Measurements from ENCODE around the gene DYNC1H1.

DYNC1H1 gene

GRCh38 chr14:101961746-101962502, 2.4 kb upstream of the DYNC1H1 start:
- in situ Hi-C loops (cut with HindIII; ENCODE audit: low sequenced_read_pairs), result loop anchor here (25.0 kb wide), 1 partner anchor 250 kb away; no protein-coding TSS in a partner anchor

GRCh38 chr14:101962503-101962874, 1.9 kb upstream of the DYNC1H1 start:
- in situ Hi-C loops (cut with HindIII; ENCODE audit: low sequenced_read_pairs), result loop anchor here (25.0 kb wide), 1 partner anchor 250 kb away; no protein-coding TSS in a partner anchor

GRCh38 chr14:101963052-101963451, 1.3 kb upstream of the DYNC1H1 start:
- in situ Hi-C loops (cut with HindIII; ENCODE audit: low sequenced_read_pairs), result loop anchor here (25.0 kb wide), 1 partner anchor 251 kb away; no protein-coding TSS in a partner anchor

- in situ Hi-C loops (cut with HindIII; ENCODE audit: low sequenced_read_pairs), result loop anchor here (25.0 kb wide), 1 partner anchor 251 kb away; no protein-coding TSS in a partner anchor
Observed at GRCh38 chr14:101963656-101964296, 597 bp upstream of the DYNC1H1 start.

GRCh38 chr14:101965181-101965544, 790 bp downstream of the DYNC1H1 start:
- in situ Hi-C loops (cut with HindIII; ENCODE audit: low sequenced_read_pairs), result loop anchor here (25.0 kb wide), 1 partner anchor 253 kb away; no protein-coding TSS in a partner anchor

GRCh38 chr14:101965770-101966722, 1.7 kb downstream of the DYNC1H1 start:
- in situ Hi-C loops (cut with HindIII; ENCODE audit: low sequenced_read_pairs), result loop anchor here (25.0 kb wide), 1 partner anchor 254 kb away; no protein-coding TSS in a partner anchor

- in situ Hi-C loops (cut with HindIII; ENCODE audit: low sequenced_read_pairs), result loop anchor here (25.0 kb wide), 1 partner anchor 254 kb away; no protein-coding TSS in a partner anchor
Observed at GRCh38 chr14:101966742-101967141, 2.4 kb downstream of the DYNC1H1 start.

- in situ Hi-C loops (cut with HindIII; ENCODE audit: low sequenced_read_pairs), result loop anchor here (25.0 kb wide), 1 partner anchor 256 kb away; no protein-coding TSS in a partner anchor
Observed at GRCh38 chr14:101968186-101968585, 3.8 kb downstream of the DYNC1H1 start.

- in situ Hi-C loops (cut with HindIII; ENCODE audit: low sequenced_read_pairs), result loop anchor here (25.0 kb wide), 1 partner anchor 257 kb away; no protein-coding TSS in a partner anchor
Observed at GRCh38 chr14:101969481-101969880, 5.1 kb downstream of the DYNC1H1 start.

GRCh38 chr14:101970830-101971400, 6.5 kb downstream of the DYNC1H1 start:
- in situ Hi-C loops (cut with HindIII; ENCODE audit: low sequenced_read_pairs), result loop anchor here (25.0 kb wide), 1 partner anchor 259 kb away; no protein-coding TSS in a partner anchor

- in situ Hi-C loops (cut with HindIII; ENCODE audit: low sequenced_read_pairs), result loop anchor here (25.0 kb wide), 1 partner anchor 259 kb away; no protein-coding TSS in a partner anchor
Observed at GRCh38 chr14:101971458-101971857, 7.1 kb downstream of the DYNC1H1 start.

- in situ Hi-C loops (cut with HindIII; ENCODE audit: low sequenced_read_pairs), result loop anchor here (25.0 kb wide), 1 partner anchor 260 kb away; no protein-coding TSS in a partner anchor
Observed at GRCh38 chr14:101972126-101972866, 7.9 kb downstream of the DYNC1H1 start.

GRCh38 chr14:101973356-101973755, 9.0 kb downstream of the DYNC1H1 start:
- in situ Hi-C loops (cut with HindIII; ENCODE audit: low sequenced_read_pairs), result loop anchor here (25.0 kb wide), 1 partner anchor 261 kb away; no protein-coding TSS in a partner anchor

GRCh38 chr14:101975231-101975630, 10.9 kb downstream of the DYNC1H1 start:
- in situ Hi-C loops (cut with HindIII; ENCODE audit: low sequenced_read_pairs), result no loop called here

GRCh38 chr14:101977311-101978071, 13.1 kb downstream of the DYNC1H1 start:
- in situ Hi-C loops (cut with HindIII; ENCODE audit: low sequenced_read_pairs), result no loop called here

- in situ Hi-C loops (cut with HindIII; ENCODE audit: low sequenced_read_pairs), result no loop called here
Observed at GRCh38 chr14:101979666-101980065, 15.3 kb downstream of the DYNC1H1 start.

GRCh38 chr14:101980251-101980650, 15.9 kb downstream of the DYNC1H1 start:
- in situ Hi-C loops (cut with HindIII; ENCODE audit: low sequenced_read_pairs), result no loop called here

GRCh38 chr14:101980700-101981099, 16.3 kb downstream of the DYNC1H1 start:
- in situ Hi-C loops (cut with HindIII; ENCODE audit: low sequenced_read_pairs), result no loop called here

GRCh38 chr14:101982621-101983020, 18.2 kb downstream of the DYNC1H1 start:
- in situ Hi-C loops (cut with HindIII; ENCODE audit: low sequenced_read_pairs), result no loop called here

All from DLD1 (cell line).